HUES6 (cell line): Measurements from ENCODE around the gene ETS1.

Experiments used
- H3K27ac ChIP-seq: 2 replicates; pipeline ENCODE4 v1.7.0; 2013; ENCODE audit warnings: low read depth, mild to moderate bottlenecking, low read length, inconsistent platforms
- H3K27me3 ChIP-seq: 2 replicates; pipeline ENCODE4 v1.6.1; 2013; ENCODE audit warnings: low read length; ENCODE audit not compliant: control insufficient read depth, insufficient read depth
- H3K36me3 ChIP-seq: 2 replicates; pipeline ENCODE4 v1.6.1; 2013; ENCODE audit warnings: low read length; ENCODE audit not compliant: control insufficient read depth, insufficient read depth
- H3K4me1 ChIP-seq: 2 replicates; pipeline ENCODE4 v1.6.1; 2013; ENCODE audit warnings: low read length; ENCODE audit not compliant: control insufficient read depth, insufficient read depth
- H3K4me3 ChIP-seq: 2 replicates; pipeline ENCODE4 v1.5.1; 2013; ENCODE audit warnings: low read depth, low read length
- H3K9ac ChIP-seq: one replicate; pipeline ENCODE4 v1.6.1; 2013; ENCODE audit warnings: mild to moderate bottlenecking, low read length
- H3K9me3 ChIP-seq: 2 replicates; pipeline ENCODE4 v1.6.1; 2013; ENCODE audit warnings: low read depth, low read length; ENCODE audit not compliant: control insufficient read depth, insufficient read depth

ETS1 gene

GRCh38 chr11:128592454-128592853 is 5.1 kb upstream of the ETS1 start:
- no peaks in the 10 kb centered on the region for H3K36me3 ChIP-seq
- no peaks in the 10 kb centered on the region for H3K9me3 ChIP-seq
- no peak overlapping the region for H3K9ac ChIP-seq
- no peaks in the 10 kb centered on the region for H3K27me3 ChIP-seq
- H3K27ac ChIP-seq: no peak overlapping the region
- H3K4me1 ChIP-seq: peaks cover 47% of the 10 kb centered on the region
- H3K4me3 ChIP-seq: no peak overlapping the region

DNA sequence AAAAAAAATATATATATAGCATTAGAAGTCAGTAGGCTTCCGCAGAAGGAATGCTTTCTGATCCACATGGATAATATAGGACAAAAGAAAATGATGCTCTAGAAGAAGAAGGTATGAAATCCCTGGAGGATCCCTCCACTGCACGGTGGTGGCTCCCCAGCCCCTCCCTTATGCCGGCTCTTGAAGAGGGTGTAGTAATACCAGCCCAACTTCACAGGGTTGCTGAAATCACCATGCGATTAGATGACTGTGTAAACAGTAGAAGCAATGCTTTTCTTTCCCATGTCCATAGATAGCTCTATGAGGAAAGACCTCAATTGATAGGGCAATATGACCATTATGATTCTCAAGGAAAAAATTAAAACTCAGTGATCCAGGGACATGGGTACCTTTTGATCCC is 3.2 kb upstream of the ETS1 start:
- H3K4me3 ChIP-seq: no peak overlapping the region
- H3K9me3 ChIP-seq: no peaks in the 10 kb centered on the region
- peaks cover 44% of the 10 kb centered on the region for H3K4me1 ChIP-seq
- H3K36me3 ChIP-seq: no peaks in the 10 kb centered on the region
- H3K27me3 ChIP-seq: peaks cover 3% of the 10 kb centered on the region; the same call in 1 of the 2 replicates
- H3K27ac ChIP-seq: no peak overlapping the region
- H3K9ac ChIP-seq: no peak overlapping the region

DNA sequence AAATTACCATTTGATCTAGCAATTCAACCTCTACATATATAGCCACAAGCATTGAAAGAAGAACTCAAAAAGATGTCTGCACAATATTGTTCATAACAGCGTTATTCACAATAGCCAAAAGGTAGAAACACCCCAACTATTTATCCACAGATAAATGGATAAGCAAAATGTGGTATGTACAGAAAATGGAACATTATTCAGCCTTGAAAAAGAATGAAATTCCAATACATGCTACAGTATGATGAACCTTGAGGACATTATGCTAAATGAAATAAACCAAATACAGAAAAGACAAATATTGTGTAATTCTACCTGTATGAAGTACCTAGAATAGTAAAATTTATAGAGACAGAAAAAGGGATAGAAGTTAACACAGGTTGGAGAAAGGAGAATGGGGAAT is 2.6 kb upstream of the ETS1 start:
- Histone ChIP-seq H3K27ac (no peak overlapping the region), H3K36me3 (no peaks in the 10 kb centered on the region), H3K9me3 (no peaks in the 10 kb centered on the region), H3K27me3 (peaks cover 8% of the 10 kb centered on the region; the same call in 1 of the 2 replicates), H3K4me3 (no peak overlapping the region), H3K4me1 (peaks cover 47% of the 10 kb centered on the region), H3K9ac (no peak overlapping the region)

DNA sequence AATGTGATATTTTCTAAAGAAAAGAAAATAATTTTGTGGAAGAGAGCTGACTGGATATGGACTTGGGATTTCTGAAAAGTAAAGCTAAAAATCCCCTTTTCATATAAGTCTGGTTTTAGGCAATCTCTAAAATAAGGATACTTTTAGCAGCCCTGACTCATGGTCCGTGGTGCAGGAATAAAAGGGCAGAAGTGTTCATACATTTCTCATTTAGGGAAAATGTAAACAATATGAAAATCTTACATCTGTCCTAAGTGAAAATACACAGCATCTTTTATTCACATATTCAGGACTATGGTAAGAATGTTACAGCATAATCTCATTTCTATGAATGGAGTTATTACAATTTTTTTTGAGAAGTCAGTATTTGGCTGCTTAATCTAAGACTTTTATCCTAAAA is 735 bp upstream of the ETS1 start:
- no peaks in the 10 kb centered on the region for H3K36me3 ChIP-seq
- H3K27me3 ChIP-seq: peaks cover 8% of the 10 kb centered on the region; the same call in 1 of the 2 replicates

DNA sequence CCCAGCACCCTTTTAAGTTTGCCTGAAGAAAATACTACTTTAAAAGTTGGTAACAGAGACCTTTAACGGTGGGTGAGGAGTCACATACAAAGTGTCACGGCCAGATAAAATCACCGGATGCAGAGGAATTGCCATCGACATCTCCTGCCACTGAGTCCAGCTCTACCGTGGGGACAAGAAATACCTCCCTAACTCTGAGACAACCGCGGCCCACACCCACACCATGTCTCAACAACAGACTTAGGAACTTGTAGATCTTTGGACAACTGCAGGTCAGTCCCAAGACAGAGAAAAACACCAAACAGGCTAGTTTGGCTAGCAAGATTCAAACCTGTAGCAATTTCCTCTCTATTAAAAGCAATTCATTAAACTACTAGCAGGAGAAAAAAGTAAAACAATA is 669 bp downstream of the ETS1 start:
- Histone ChIP-seq H3K36me3 (no peaks in the 10 kb centered on the region), H3K4me1 (peaks cover 47% of the 10 kb centered on the region), H3K9ac (peak overlapping the region; percentile 54), H3K27me3 (peaks cover 8% of the 10 kb centered on the region; the same call in 1 of the 2 replicates), H3K27ac (no peak overlapping the region), H3K9me3 (no peaks in the 10 kb centered on the region), H3K4me3 (peak overlapping the region; percentile 72)

More for the DNA sequence above, 735 bp upstream of the ETS1 start:
- no peak overlapping the region for H3K9ac ChIP-seq
- no peak overlapping the region for H3K4me3 ChIP-seq
- no peak overlapping the region for H3K27ac ChIP-seq
- no peaks in the 10 kb centered on the region for H3K9me3 ChIP-seq
- H3K4me1 ChIP-seq: peaks cover 43% of the 10 kb centered on the region

DNA sequence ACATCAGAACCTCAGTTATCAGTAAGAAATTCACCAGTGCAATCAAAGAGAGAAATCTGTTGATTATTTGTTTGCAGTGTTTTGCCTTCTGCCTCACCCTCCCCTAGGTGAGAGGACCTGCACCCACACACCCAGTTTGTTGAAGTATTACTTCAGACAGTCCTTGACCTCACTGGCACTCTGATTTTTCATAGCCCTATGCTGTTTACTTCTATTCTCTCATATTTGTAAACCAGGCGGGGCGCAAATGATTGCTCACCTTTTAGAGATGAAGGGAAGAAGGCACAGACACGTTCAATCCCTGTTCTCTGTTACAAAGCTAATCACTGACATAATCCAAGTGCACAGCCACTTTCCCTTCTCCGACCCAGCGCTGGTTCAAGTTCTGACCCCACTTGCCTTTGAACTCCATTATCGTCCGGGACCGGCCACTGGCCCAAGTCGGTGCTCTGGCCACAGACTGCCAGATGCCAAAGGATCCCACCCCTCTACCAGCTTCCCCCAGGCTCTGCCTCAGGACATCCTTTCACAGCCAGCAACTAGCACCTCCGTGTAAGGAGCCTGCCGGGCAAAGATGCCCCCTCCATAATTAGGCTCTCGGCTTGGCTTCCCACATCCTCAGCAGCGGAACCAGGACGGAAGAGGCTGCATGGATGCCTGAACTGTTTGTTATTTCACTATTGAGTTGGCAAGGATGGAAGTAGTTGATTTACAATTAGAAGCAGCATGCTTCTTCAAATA is 1.7 kb downstream of the ETS1 start:
- Histone ChIP-seq H3K36me3 (no peaks in the 10 kb centered on the region), H3K9ac (peak overlapping the region; percentile 54), H3K9me3 (no peaks in the 10 kb centered on the region), H3K27me3 (peaks cover 8% of the 10 kb centered on the region; the same call in 1 of the 2 replicates), H3K4me1 (peaks cover 54% of the 10 kb centered on the region), H3K27ac (no peak overlapping the region), H3K4me3 (peak overlapping the region; percentile 72)

DNA sequence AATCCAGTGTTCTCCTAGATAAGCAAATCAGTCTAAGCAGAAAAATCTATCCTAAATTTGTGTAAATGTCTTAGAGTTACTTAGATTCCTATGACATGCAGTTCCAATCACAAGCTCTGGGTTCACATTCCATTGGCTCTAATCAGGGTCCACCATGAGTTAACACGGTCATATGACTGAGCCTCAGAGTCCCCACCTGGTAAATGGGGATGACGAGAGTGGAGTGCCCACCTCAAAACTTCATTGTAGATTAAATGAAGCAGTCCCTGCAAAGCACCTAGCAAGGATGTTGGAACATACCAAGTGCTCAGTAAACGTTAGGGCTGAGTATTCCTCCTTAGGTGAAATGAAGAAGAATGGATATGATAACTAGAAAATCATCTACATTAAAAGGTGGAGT is 3.1 kb downstream of the ETS1 start:
- no peak overlapping the region for H3K27ac ChIP-seq
- no peak overlapping the region for H3K9ac ChIP-seq
- H3K36me3 ChIP-seq: no peaks in the 10 kb centered on the region
- H3K4me1 ChIP-seq: peaks cover 64% of the 10 kb centered on the region
- peaks cover 8% of the 10 kb centered on the region; the same call in 1 of the 2 replicates for H3K27me3 ChIP-seq
- no peaks in the 10 kb centered on the region for H3K9me3 ChIP-seq
- H3K4me3 ChIP-seq: peak overlapping the region; percentile 49

- peak overlapping the region; percentile 49 for H3K4me3 ChIP-seq
Observed at GRCh38 chr11:128582496-128583366, 4.6 kb downstream of the ETS1 start.

DNA sequence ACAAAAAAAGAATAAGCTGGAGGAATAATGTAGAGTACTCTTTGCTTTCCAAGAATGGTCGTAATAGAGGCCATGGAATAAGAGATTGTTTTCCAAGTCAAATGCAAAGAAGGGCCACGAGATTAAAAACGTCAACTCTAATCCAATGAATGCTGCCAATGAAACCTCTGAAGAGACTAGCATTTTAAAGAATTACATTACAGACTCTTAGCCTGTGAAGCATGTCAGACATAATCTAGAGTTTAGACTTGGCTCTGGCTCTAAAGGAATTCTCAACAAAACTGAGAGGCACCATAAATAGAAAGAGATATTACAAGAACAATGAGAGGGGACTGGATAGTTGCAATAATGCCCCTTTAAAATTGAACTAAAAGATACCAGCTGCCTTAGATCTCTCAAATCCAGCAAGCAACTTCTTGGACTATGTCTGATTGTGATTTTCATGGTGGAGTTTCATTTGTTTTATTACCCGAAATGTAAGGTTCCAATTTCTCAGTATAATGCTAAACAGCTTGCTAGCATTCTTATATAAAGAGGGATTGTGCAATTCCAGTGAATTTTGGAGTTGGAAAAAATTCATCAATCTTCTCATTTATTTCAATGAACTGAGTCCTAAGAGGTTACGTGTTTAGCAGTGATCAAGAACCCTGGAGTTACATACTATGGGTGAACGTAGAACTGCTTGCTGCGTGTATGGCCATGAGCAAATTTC is 5.6 kb downstream of the ETS1 start:
- H3K4me1 ChIP-seq: peaks cover 76% of the 10 kb centered on the region
- H3K27ac ChIP-seq: peak overlapping the region; percentile 66
- no peak overlapping the region for H3K4me3 ChIP-seq
- H3K9me3 ChIP-seq: no peaks in the 10 kb centered on the region
- peaks cover 8% of the 10 kb centered on the region; the same call in 1 of the 2 replicates for H3K27me3 ChIP-seq
- H3K36me3 ChIP-seq: no peaks in the 10 kb centered on the region
- H3K9ac ChIP-seq: no peak overlapping the region

More at GRCh38 chr11:128582496-128583366, 4.6 kb downstream of the ETS1 start:
- Histone ChIP-seq H3K9me3 (no peaks in the 10 kb centered on the region), H3K9ac (peak overlapping the region; percentile 18), H3K4me1 (peaks cover 68% of the 10 kb centered on the region), H3K27ac (peak overlapping the region; percentile 66), H3K36me3 (no peaks in the 10 kb centered on the region), H3K27me3 (peaks cover 8% of the 10 kb centered on the region; the same call in 1 of the 2 replicates)

GRCh38 chr11:128580612-128581011 is 6.7 kb downstream of the ETS1 start:
- peaks cover 74% of the 10 kb centered on the region for H3K4me1 ChIP-seq
- no peaks in the 10 kb centered on the region for H3K9me3 ChIP-seq
- H3K27ac ChIP-seq: no peak overlapping the region
- peaks cover 5% of the 10 kb centered on the region; the same call in 1 of the 2 replicates for H3K27me3 ChIP-seq
- no peak overlapping the region for H3K4me3 ChIP-seq
- H3K9ac ChIP-seq: no peak overlapping the region
- H3K36me3 ChIP-seq: no peaks in the 10 kb centered on the region
